Suprapubic skin (tissue), 4 donors: ENCODE results near the gene LARGE1. TPM values are rescaled to one million over a fixed set of nuclear protein-coding genes. Genes with fewer than 3 reads are reported as not detected.

Experiments
- DNase-seq, 2 donors: peaks; one replicate each; pipeline ENCODE4 v3.0.0-alpha.2; 2019; ENCODE audit warnings: low spot score in 2 of 2
- H3K27ac ChIP-seq: fragments of 200-600 bp; sonication (generic); one replicate; pipeline ENCODE4 v1.5.1; 2019
- H3K27me3 ChIP-seq: fragments of 200-600 bp; sonication (generic); one replicate; pipeline ENCODE4 v1.5.1; 2019
- H3K36me3 ChIP-seq: fragments of 200-600 bp; sonication (generic); one replicate; pipeline ENCODE4 v1.5.1; 2019
- H3K4me1 ChIP-seq: fragments of 200-600 bp; sonication (generic); one replicate; pipeline ENCODE4 v1.5.1; 2019
- H3K4me3 ChIP-seq: fragments of 200-600 bp; sonication (generic); one replicate; pipeline ENCODE4 v1.5.1; 2019; ENCODE audit warnings: mild to moderate bottlenecking
- H3K9me3 ChIP-seq: fragments of 200-600 bp; sonication (generic); one replicate; pipeline ENCODE4 v1.5.1; 2019
- CTCF ChIP-seq, 2 donors: fragments of 200-600 bp in 1 of 2; fragments of 450-650 bp in 1 of 2; sonication (generic) in 1 of 2; IDR thresholded peaks; one replicate each; pipeline ENCODE4 v1.5.1; 2016 to 2019; ENCODE audit warnings: antibody characterized with exemption in 2 of 2, mild to moderate bottlenecking in 1 of 2, moderate library complexity in 1 of 2
- EP300 ChIP-seq: sonication (generic); formaldehyde crosslinking; IDR thresholded peaks from one replicate; pipeline ENCODE4 v1.6.1; 2017; ENCODE audit warnings: antibody characterized with exemption
- POLR2A ChIP-seq, 2 donors: fragments of 450-650 bp; IDR thresholded peaks; one replicate each; pipeline ENCODE4 v1.6.1; 2017; ENCODE audit warnings: antibody characterized with exemption in 2 of 2, mild to moderate bottlenecking in 2 of 2, moderate library complexity in 2 of 2
- POLR2AphosphoS5 ChIP-seq, 3 donors: sonication (generic); formaldehyde crosslinking; IDR thresholded peaks; one replicate each; pipeline ENCODE4 v1.6.1; 2017; ENCODE audit warnings: antibody characterized with exemption in 3 of 3
- WGBS: methylation state at CpG from one replicate; pipeline ENCODE4 v1.1.5; 2018; 5-methylcytosine and 5-hydroxymethylcytosine counted together
- total RNA-seq, 4 donors: library from RNA; depleted of rRNA; stranded (reverse); fragments of >200 nt; gene quantifications; one replicate each; pipeline ENCODE4 v1.1.0, GENCODE V29; 2016

LARGE1 gene
- total RNA-seq, 4 donors from 2014 or later, result 12.1 to 41.6 (median 21.1) TPM

- Histone ChIP-seq H3K9me3 (no peaks in the 10 kb centered on the region), H3K27ac (no peak overlapping the region), H3K4me1 (peaks cover 10% of the 10 kb centered on the region), H3K27me3 (no peaks in the 10 kb centered on the region), H3K36me3 (peaks cover 3% of the 10 kb centered on the region), H3K4me3 (no peak overlapping the region)
- DNase-seq, result no peak
- TF ChIP-seq CTCF (IDR thresholded peaks at IDR 0.05), result no peak
- no peak for TF ChIP-seq EP300
- no peak for TF ChIP-seq POLR2AphosphoS5 (IDR thresholded peaks at IDR 0.05)
- TF ChIP-seq POLR2A (IDR thresholded peaks at IDR 0.05), result no peak
- 91% methylated on average over 7 of the region's 7 CpGs for WGBS
Measured at GRCh38 chr22:33606504-33606903, 313.8 kb downstream of the LARGE1 start.

GRCh38 chr22:33605666-33606065, 314.6 kb downstream of the LARGE1 start:
- no peak for DNase-seq
- Histone ChIP-seq H3K9me3 (no peaks in the 10 kb centered on the region), H3K27ac (peak overlapping the region; percentile 48), H3K4me3 (no peak overlapping the region), H3K27me3 (no peaks in the 10 kb centered on the region), H3K36me3 (peaks cover 3% of the 10 kb centered on the region), H3K4me1 (peaks cover 10% of the 10 kb centered on the region)
- WGBS, result 69% methylated on average over 11 of the region's 11 CpGs
- TF ChIP-seq POLR2A (IDR thresholded peaks at IDR 0.05) (no peak), EP300 (no peak), CTCF (IDR thresholded peaks at IDR 0.05) (no peak), POLR2AphosphoS5 (IDR thresholded peaks at IDR 0.05) (no peak)

GRCh38 chr22:33605221-33605620, 315.1 kb downstream of the LARGE1 start:
- Histone ChIP-seq H3K4me3 (no peak overlapping the region), H3K9me3 (no peaks in the 10 kb centered on the region), H3K36me3 (peaks cover 3% of the 10 kb centered on the region), H3K4me1 (peaks cover 10% of the 10 kb centered on the region), H3K27ac (peak overlapping the region; percentile 48), H3K27me3 (no peaks in the 10 kb centered on the region)
- WGBS, result 73% methylated on average over 6 of the region's 6 CpGs
- TF ChIP-seq POLR2AphosphoS5 (IDR thresholded peaks at IDR 0.05) (peak in 2 of 3 donors; percentile 10 to 23), POLR2A (IDR thresholded peaks at IDR 0.05) (no peak), EP300 (no peak), CTCF (IDR thresholded peaks at IDR 0.05) (no peak)
- DNase-seq, result no peak

- Histone ChIP-seq H3K27ac (no peak overlapping the region), H3K4me3 (no peak overlapping the region), H3K27me3 (no peaks in the 10 kb centered on the region), H3K36me3 (peaks cover 3% of the 10 kb centered on the region), H3K4me1 (peaks cover 10% of the 10 kb centered on the region), H3K9me3 (no peaks in the 10 kb centered on the region)
- no peak for DNase-seq
- WGBS, result 96% methylated on average over 2 of the region's 2 CpGs
- TF ChIP-seq POLR2AphosphoS5 (IDR thresholded peaks at IDR 0.05), result no peak
- no peak for TF ChIP-seq POLR2A (IDR thresholded peaks at IDR 0.05)
- no peak for TF ChIP-seq EP300
- no peak for TF ChIP-seq CTCF (IDR thresholded peaks at IDR 0.05)
Measured at GRCh38 chr22:33601062-33601461, 319.2 kb downstream of the LARGE1 start.

- no peak overlapping the region for H3K27ac ChIP-seq
- DNase-seq, result no peak
- TF ChIP-seq POLR2A (IDR thresholded peaks at IDR 0.05) (no peak), EP300 (no peak), CTCF (IDR thresholded peaks at IDR 0.05) (no peak), POLR2AphosphoS5 (IDR thresholded peaks at IDR 0.05) (no peak)
Measured at GRCh38 chr22:33600595-33600994, 319.7 kb downstream of the LARGE1 start.

More at GRCh38 chr22:33600595-33600994, 319.7 kb downstream of the LARGE1 start:
- no peak overlapping the region for H3K4me3 ChIP-seq
- no peaks in the 10 kb centered on the region for H3K27me3 ChIP-seq
- 95% methylated on average over 12 of the region's 12 CpGs for WGBS
- H3K4me1 ChIP-seq, result peaks cover 6% of the 10 kb centered on the region
- peaks cover 3% of the 10 kb centered on the region for H3K36me3 ChIP-seq
- no peaks in the 10 kb centered on the region for H3K9me3 ChIP-seq
